GM12874 (cell line): ENCODE results near the gene SRRM2.

ENCODE experiments used
- TF ChIP-seq, protein P1 (sequence below): IDR thresholded peaks from 2 replicates; pipeline ENCODE4 v1.5.1; 2011; ENCODE audit warnings: low read depth, mild to moderate bottlenecking, control low read depth, low read length, moderate library complexity; ENCODE audit not compliant: insufficient read depth

Gene SRRM2

DNA sequence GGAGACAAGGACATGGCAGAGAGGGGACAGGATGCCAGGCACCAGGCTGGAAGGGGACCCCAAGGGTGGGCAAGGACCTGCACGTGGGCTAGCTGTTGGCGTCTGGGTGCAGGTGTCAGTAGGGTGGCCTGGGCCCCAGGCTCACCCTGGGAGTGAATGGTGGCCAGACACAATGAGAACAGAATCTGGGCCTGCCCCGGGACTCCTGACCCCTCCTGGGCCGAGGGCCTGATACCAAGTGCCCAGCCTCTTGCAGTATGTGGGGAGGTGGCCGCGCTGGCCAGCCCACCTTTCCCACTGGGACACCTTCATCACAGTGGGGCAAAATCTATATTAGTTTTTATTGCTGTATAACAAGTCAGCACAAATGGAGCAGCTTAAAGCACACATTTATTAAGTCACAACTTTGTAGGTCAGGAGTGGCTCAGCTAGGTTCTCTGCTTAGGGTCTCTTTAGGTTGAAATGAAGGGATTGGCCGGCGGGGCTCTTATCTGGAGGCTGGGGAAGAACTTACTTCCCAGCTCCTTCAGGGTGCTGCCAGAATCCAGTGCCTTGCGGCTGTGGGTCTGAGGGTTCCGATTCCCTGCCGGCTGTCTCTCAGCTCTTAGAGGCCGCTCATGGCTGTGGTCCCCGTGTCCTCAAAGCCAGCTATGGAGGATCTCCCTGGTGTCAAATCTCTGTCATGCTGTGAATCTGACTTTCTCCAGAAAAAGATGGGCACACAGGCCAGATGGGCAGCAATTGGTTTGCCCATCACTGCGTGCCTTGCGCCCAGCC lies 31.3 kb downstream of the SRRM2 start:
- TF ChIP-seq, protein P1, sequence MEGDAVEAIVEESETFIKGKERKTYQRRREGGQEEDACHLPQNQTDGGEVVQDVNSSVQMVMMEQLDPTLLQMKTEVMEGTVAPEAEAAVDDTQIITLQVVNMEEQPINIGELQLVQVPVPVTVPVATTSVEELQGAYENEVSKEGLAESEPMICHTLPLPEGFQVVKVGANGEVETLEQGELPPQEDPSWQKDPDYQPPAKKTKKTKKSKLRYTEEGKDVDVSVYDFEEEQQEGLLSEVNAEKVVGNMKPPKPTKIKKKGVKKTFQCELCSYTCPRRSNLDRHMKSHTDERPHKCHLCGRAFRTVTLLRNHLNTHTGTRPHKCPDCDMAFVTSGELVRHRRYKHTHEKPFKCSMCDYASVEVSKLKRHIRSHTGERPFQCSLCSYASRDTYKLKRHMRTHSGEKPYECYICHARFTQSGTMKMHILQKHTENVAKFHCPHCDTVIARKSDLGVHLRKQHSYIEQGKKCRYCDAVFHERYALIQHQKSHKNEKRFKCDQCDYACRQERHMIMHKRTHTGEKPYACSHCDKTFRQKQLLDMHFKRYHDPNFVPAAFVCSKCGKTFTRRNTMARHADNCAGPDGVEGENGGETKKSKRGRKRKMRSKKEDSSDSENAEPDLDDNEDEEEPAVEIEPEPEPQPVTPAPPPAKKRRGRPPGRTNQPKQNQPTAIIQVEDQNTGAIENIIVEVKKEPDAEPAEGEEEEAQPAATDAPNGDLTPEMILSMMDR, result no peak

DNA sequence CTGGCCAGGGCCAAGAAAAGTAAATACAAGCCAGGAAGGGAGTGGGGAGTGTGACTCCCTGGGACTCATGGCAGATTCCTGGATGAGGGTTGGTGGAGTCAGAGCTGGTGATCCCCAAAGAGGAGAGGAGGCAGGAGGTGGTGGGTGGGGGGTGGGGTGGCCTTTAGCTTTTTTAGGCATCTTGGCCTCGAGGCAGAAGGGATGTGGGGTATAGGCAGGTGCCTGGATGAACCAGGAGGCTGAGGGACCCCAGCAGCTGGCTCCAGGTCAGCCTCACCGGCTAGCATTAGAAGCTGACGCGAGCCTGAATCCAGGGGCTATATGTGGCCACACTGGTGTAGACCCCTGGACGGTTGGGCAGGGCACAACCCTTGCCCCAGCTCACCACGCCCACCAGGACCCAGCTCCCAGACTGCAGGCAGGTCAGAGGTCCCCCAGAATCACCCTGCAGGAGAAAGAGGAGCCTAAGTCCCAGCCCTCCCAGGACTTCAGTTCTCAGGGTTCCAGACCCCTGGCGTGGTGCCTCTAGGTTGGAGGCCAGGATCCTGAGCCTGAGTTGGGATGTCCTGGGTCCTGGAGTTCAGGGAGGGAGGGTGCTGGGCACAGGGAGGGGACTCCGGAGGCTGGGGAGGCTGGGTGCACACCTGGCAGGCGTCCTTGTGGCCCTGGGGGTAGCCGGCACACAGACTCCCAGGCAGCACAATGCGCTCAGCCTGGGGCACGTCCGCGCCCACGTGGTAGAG lies 32.1 kb downstream of the SRRM2 start:
- TF ChIP-seq, protein P1, result no peak

DNA sequence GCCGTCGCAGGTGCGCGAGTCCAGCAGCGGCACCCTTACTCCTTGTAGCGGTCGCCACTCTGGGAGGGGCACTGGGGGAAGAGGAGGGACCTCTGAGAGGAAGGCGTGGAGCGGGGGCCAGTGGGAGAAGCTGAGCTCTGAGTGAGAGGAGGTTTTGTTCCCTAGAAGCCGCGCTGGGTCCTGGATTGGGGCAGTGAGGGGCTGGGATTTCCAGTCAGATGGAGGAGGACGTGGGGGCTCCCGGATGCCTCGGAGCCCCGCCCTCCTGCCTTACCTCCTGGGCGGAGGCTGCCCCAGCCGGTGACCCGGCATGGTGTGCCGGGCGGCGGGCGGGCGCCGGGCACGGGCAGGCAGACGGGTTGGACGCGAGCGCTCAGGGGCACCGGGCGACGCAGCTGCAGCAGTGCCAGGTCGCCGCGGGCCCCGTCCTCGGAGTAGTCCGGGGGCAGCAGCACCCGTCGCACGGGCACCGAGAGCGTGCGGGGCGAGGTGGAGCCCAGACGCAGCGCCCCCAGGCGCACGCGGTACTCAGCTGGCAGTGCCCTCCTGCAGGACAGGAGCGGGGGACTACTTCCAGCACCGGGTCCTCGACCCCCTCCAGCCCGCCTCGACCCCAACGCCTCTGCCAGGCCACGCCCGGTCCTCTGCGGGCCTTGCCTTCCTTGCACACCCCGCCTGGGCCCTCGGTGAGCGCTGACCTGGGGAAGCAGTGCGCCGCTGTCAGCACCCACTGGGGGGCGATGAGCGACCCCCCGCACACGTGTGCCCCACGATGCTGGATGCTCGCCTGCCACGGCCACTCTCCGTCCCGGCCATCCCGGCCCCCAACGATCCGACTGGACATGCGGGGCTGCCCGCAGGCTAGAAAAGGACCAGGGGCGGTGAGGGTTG lies 32.9 kb downstream of the SRRM2 start:
- TF ChIP-seq, protein P1, result 0 out of 2 replicates have a peak, but pooled peaks have one; percentile 15

DNA sequence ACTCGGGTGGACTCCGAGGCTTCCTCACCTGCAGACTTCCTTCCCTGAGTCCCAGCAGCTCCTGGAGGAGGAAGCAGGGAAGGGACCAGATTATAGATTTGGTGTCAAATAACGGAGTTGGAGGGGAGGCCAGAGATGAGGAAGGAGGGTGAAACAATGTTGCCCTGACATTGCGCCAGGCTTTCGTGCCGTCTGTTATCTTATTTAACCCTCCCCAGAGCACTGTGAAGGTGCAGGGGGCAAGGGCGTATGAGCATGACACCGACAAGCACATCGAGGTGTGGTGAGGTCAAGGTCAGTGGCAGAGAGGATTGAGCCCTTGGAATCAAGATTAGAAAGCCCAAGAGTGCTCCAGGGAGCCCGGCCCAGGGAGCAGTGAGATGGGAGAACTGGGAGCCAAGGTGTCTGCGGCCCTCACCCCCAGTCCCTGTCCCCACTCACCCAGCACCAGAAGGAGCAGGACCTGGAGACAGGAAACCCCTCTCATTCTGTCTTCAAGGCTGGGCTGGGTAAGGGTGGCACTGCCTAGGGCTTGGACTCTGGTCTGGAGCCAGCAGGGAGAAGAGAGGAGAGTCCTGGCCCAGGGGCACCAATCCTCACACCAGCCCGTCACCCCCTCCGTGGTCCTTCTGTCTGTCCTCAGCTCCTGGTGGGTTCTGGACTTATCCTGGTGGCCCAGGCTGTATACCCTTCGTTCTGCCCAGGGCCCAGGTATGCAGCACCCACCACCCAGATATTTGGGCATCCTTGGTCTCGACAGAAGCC lies 33.8 kb downstream of the SRRM2 start:
- TF ChIP-seq, protein P1, result no peak

DNA sequence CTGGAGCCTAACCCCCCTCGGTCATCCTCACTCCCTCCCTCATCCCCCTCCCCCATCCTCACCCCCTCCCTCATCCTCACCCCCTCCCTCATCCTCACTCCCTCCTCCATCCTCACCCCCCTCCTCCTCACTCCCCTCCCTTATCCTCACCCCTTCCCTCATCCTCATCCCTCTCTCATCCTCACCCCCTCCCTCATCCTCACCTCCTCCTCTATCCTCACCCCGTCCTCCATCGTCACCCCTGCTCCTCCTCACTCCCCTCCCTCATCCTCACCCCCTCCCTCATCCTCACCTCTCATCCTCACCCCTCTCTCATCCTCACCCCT lies 34.4 kb downstream of the SRRM2 start:
- TF ChIP-seq, protein P1, result no peak

DNA sequence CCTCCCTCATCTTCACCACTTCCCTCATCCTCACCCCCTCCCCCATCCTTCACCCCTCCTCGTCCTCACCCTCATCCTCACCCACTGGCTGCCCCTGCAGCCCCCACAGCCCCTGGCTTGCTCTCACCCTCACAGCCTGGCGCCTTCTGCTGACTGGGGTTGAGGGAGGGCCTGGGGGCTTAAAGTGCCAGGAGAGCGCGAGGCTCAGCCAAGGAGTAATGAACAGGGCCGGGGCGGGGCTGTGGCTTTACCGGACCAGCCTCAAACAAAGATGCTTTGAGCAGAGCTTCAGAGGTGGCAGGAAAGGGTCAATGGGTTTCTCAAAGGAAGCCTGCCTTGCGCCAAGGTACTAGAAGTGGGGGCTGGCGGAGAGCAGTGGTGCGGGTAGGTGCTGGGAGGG lies 35.0 kb downstream of the SRRM2 start, which contains the start of gene PRSS33:
TSS of gene PRSS33 (minus strand) at position 155 of the 400 bp plus-strand sequence. CDS start 1,013 bp downstream, outside the sequence.
- TF ChIP-seq, protein P1, result no peak

DNA sequence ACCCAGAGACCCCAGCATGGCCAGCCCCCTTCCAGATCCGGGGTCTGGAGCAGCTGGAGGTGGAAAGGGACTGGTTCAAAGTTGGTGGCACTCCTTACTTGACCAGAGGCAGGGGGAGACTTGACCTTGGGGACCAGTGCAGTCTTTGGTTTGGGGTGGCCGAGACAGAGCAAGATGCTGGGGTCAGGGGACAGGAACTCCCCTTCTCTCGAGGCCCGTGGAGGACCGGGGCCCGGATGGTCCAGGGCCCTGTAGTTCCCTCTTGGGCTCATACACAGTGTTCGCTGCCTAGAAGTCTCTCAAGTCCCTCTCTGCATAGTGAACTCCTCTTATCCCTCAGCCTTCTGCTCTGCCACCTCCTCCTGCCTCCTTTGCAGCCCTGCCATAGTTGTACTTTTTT lies 35.5 kb downstream of the SRRM2 start:
- TF ChIP-seq, protein P1, result no peak
